ENCODE data around the gene PTGR3. TPM values are rescaled to one million over a fixed set of nuclear protein-coding genes. Genes with fewer than 3 reads are reported as not detected.
"Not testable (repeated sequence)": the region's sequence is repeated elsewhere in the genome, so short reads cannot be mapped to it uniquely, and the experiment has no call there.

Gene PTGR3
- total and polyA plus RNA-seq, 3 donors from 2014 or later: 13.9 to 27.9 (median 15.7) TPM

DNA sequence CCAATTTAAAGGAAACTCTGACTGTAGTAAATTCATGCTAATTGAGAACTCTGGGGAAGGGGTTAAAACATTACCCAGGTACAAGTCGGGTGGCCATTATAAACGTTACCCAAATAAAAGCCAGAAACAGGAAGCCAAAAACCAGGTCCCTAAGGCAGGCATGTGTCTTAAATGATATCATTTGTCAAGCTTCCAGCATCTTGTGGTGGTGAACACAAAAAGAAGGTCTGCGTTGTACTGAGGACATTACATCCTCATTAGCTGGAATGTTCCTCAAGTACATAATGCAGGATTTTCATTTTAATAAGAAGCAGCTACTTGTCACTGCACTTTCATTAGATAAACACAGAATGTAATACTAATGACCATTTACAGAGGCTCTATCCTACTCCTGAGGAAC, 10.9 kb downstream of the PTGR3 start:
- no peak overlapping the region for H3K27ac ChIP-seq

DNA sequence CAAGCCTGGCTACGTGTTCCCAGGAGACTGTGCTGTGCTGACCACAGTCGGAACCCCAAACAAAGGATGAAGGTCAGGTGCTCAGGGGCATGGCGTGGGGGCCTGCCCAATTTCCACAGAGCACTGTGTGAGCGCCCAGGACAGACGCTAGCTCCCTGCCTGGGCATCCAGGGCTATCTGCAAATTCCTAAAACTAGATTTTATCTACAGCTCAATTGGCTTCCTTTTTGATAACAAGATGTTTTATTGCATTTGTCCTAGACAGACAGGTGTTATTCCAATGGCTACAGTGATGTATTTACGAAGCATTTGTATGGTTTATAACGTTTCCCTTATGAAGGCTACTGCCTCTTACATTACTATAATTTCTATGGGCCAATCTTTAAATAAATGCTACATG, 16.0 kb downstream of the PTGR3 start:
- no peak for DNase-seq
- intact Hi-C loops (cut with DNase I; ENCODE audit: low total_unique reads): no loop called here
- TF ChIP-seq POLR2A (IDR thresholded peaks at IDR 0.05): no peak
- TF ChIP-seq, protein P1, sequence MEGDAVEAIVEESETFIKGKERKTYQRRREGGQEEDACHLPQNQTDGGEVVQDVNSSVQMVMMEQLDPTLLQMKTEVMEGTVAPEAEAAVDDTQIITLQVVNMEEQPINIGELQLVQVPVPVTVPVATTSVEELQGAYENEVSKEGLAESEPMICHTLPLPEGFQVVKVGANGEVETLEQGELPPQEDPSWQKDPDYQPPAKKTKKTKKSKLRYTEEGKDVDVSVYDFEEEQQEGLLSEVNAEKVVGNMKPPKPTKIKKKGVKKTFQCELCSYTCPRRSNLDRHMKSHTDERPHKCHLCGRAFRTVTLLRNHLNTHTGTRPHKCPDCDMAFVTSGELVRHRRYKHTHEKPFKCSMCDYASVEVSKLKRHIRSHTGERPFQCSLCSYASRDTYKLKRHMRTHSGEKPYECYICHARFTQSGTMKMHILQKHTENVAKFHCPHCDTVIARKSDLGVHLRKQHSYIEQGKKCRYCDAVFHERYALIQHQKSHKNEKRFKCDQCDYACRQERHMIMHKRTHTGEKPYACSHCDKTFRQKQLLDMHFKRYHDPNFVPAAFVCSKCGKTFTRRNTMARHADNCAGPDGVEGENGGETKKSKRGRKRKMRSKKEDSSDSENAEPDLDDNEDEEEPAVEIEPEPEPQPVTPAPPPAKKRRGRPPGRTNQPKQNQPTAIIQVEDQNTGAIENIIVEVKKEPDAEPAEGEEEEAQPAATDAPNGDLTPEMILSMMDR (IDR thresholded peaks at IDR 0.05): no peak
- peaks cover 5% of the 10 kb centered on the region for H3K4me1 ChIP-seq
- 66 to 67% methylated on average over 7 of the region's 7 CpGs for WGBS, 2 donors
- H3K36me3 ChIP-seq (ENCODE audit: low read depth, missing control alignments): no peaks in the 10 kb centered on the region
- H3K9me3 ChIP-seq: no peaks in the 10 kb centered on the region
- H3K27ac ChIP-seq: no peak overlapping the region
- no peak overlapping the region for H3K4me3 ChIP-seq
- no peaks in the 10 kb centered on the region for H3K27me3 ChIP-seq

More for the DNA sequence above, 10.9 kb downstream of the PTGR3 start:
- no peaks in the 10 kb centered on the region for H3K27me3 ChIP-seq
- H3K9me3 ChIP-seq: no peaks in the 10 kb centered on the region
- no peak overlapping the region for H3K4me3 ChIP-seq
- H3K4me1 ChIP-seq: peaks cover 16% of the 10 kb centered on the region
- WGBS, 2 donors: 27 to 44% methylated on average over 3 of the region's 3 CpGs
- no peak for TF ChIP-seq POLR2A (IDR thresholded peaks at IDR 0.05)
- TF ChIP-seq, protein P1 (IDR thresholded peaks at IDR 0.05): no peak
- intact Hi-C loops (cut with DNase I; ENCODE audit: low total_unique reads): no loop called here
- H3K36me3 ChIP-seq (ENCODE audit: low read depth, missing control alignments): no peaks in the 10 kb centered on the region
- no peak for DNase-seq

DNA sequence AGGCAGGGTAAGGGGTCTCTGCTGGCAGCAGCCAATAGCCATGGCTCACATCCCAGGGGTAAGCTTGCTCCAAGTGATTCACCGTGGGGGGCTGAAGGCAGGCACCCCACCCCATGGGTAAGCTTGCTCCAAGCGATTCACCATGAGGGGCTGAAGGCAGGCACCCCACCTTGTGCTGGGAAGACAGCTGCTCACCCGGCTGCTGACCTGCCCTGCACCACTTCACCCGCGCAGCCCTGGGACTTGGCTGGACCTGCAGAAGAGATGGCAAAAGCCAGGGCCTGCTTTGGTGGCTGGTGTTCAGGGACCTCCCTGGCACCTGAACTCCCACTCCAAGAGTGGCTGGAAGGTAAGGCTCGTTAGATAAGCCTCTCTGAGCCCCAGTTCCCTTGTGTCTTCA, 19.2 kb downstream of the PTGR3 start:
- H3K27ac ChIP-seq: no peak overlapping the region
- peaks cover 4% of the 10 kb centered on the region for H3K4me1 ChIP-seq
- no peaks in the 10 kb centered on the region for H3K9me3 ChIP-seq
- no peaks in the 10 kb centered on the region for H3K27me3 ChIP-seq
- whole genome bisulfite sequencing, 2 donors: 94 to 100% methylated on average over 2 to 6 of the region's 6 CpGs
- no peak for TF ChIP-seq POLR2A (IDR thresholded peaks at IDR 0.05)
- TF ChIP-seq, protein P1 (IDR thresholded peaks at IDR 0.05): no peak
- H3K4me3 ChIP-seq: no peak overlapping the region
- intact Hi-C loops (cut with DNase I; ENCODE audit: low total_unique reads): no loop called here
- DNase-seq: no peak
- H3K36me3 ChIP-seq (ENCODE audit: low read depth, missing control alignments): no peaks in the 10 kb centered on the region

DNA sequence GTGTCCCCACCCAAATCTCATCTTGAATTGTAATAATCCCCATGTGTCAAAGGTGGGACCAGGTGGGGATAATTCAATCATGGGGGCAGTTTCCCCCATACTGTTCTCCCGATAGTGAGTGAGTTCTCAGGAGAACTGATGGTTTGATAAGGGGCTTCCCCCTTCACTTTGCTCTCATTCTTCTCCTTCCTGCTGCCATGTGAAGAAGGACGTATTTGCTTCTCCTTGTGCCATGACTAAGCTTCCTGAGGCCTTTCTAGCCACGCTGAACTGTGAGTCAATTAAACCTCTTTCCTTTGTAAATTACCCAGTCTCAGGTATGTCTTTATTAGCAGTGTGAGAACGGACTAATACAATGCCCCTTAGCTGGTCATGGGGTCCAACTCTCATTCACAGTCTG, 21.2 kb downstream of the PTGR3 start:
- DNase-seq; intact Hi-C loops (cut with DNase I; ENCODE audit: low total_unique reads): not testable (repeated sequence)
- 88 to 92% methylated on average over 4 of the region's 4 CpGs for WGBS, 2 donors

DNA sequence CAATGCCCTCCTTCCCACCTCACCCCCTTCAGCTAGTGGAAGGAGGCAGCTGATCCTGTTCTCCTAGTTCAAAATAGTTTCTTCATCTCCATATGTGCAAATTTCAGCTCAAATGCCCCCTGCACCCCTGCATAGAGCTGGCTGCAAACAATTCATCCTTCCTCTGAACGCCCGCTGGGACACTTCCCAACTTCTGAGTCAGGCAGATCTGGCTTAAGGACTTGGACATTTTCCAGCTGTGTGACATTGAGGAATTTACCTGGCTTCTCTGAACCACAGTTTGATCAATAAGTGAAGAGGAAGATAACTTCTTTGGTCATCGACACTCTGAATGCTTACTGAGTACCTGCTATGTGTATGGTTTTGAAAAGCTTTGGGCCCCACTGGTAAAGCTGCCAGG, 23.5 kb downstream of the PTGR3 start:
- no peaks in the 10 kb centered on the region for H3K9me3 ChIP-seq
- TF ChIP-seq, protein P1 (IDR thresholded peaks at IDR 0.05): no peak
- no peak for TF ChIP-seq POLR2A (IDR thresholded peaks at IDR 0.05)
- no peak overlapping the region for H3K27ac ChIP-seq
- WGBS, 2 donors: 78 to 88% methylated on average over 3 of the region's 3 CpGs
- intact Hi-C loops (cut with DNase I; ENCODE audit: low total_unique reads): no loop called here
- H3K4me3 ChIP-seq: no peak overlapping the region
- H3K27me3 ChIP-seq: no peaks in the 10 kb centered on the region
- no peaks in the 10 kb centered on the region for H3K4me1 ChIP-seq
- no peak for DNase-seq
- no peaks in the 10 kb centered on the region for H3K36me3 ChIP-seq (ENCODE audit: low read depth, missing control alignments)

More for the DNA sequence above, 21.2 kb downstream of the PTGR3 start:
- H3K27ac ChIP-seq; H3K27me3 ChIP-seq; H3K4me3 ChIP-seq; H3K36me3 ChIP-seq (ENCODE audit: low read depth, missing control alignments); H3K9me3 ChIP-seq; H3K4me1 ChIP-seq: not testable (repeated sequence)
